GM21717 (cell line): ENCODE measurements around the gene SARDH.

Experiments
- ATAC-seq: cut with Tn5 transposase; IDR thresholded peaks from one replicate; pipeline ENCODE4 v1.9.1; 2021; ENCODE audit warnings: mild to moderate bottlenecking, moderate library complexity; ENCODE audit not compliant: unreplicated experiment

Gene SARDH

GRCh38 chr9:133716564-133717112 lies 21.5 kb downstream of the SARDH start:
- ATAC-seq, result no peak

GRCh38 chr9:133715866-133716563 lies 22.1 kb downstream of the SARDH start:
- no peak for ATAC-seq

GRCh38 chr9:133715295-133715865 lies 22.8 kb downstream of the SARDH start:
- no peak for ATAC-seq

- ATAC-seq, result no peak
Measured at GRCh38 chr9:133714606-133715294, 23.4 kb downstream of the SARDH start.

GRCh38 chr9:133713960-133714495 lies 24.1 kb downstream of the SARDH start:
- ATAC-seq, result no peak

GRCh38 chr9:133713150-133713959 lies 24.8 kb downstream of the SARDH start:
- ATAC-seq, result no peak

GRCh38 chr9:133712221-133713100 lies 25.7 kb downstream of the SARDH start:
- ATAC-seq, result no peak

GRCh38 chr9:133711428-133712220 lies 26.5 kb downstream of the SARDH start:
- no peak for ATAC-seq

- no peak for ATAC-seq
Measured at GRCh38 chr9:133710661-133711427, 27.3 kb downstream of the SARDH start.

- ATAC-seq, result no peak
Measured at GRCh38 chr9:133709691-133710571, 28.2 kb downstream of the SARDH start.

GRCh38 chr9:133709015-133709611 lies 29.0 kb downstream of the SARDH start:
- no peak for ATAC-seq

GRCh38 chr9:133708246-133709014 lies 29.7 kb downstream of the SARDH start:
- ATAC-seq, result no peak

- ATAC-seq, result no peak
Measured at GRCh38 chr9:133707763-133708245, 30.3 kb downstream of the SARDH start.

- no peak for ATAC-seq
Measured at GRCh38 chr9:133707065-133707762, 30.9 kb downstream of the SARDH start.

- ATAC-seq, result no peak
Measured at GRCh38 chr9:133706307-133707050, 31.7 kb downstream of the SARDH start.
